Kidney (tissue), 14 donors: ENCODE results near the gene PNMA6E. TPM values are rescaled to one million over a fixed set of nuclear protein-coding genes. Genes with fewer than 3 reads are reported as not detected.

ENCODE experiments used
- DNase-seq, 5 donors: peaks; one replicate each; pipeline ENCODE4 v3.0.0-alpha.2; 2013 to 2020
- FAIRE-seq: peaks from 2 replicates; lab custom pipeline; 2012; peaks lifted over from hg19 to GRCh38; lab: Jason Lieb, UNC
- H3K27ac ChIP-seq, 2 donors: one replicate each; pipeline ENCODE4 v1.7.0; 2013; ENCODE audit warnings: low read depth in 2 of 2, low read length in 2 of 2, inconsistent platforms in 1 of 2
- H3K27me3 ChIP-seq: one replicate; pipeline ENCODE4 v1.7.1; 2013; ENCODE audit warnings: low read length, inconsistent platforms; ENCODE audit not compliant: control insufficient read depth, insufficient read depth
- H3K36me3 ChIP-seq, 3 donors: one replicate each; pipeline versions ENCODE4 v1.7.0 to v1.7.1; 2013; ENCODE audit warnings: low read length in 3 of 3, control low read depth in 1 of 3, inconsistent platforms in 1 of 3; ENCODE audit not compliant: insufficient read depth in 3 of 3, control insufficient read depth in 2 of 3
- H3K4me1 ChIP-seq, 3 donors: one replicate each; pipeline versions ENCODE4 v1.7.0 to v1.7.1; 2013; ENCODE audit warnings: low read length in 3 of 3, inconsistent platforms in 1 of 3, low read depth in 1 of 3; ENCODE audit not compliant: control insufficient read depth in 2 of 3, insufficient read depth in 2 of 3
- H3K4me3 ChIP-seq, 3 donors: one replicate each; pipeline versions ENCODE4 v1.7.0 to v1.8.1; 2013; ENCODE audit warnings: low read length in 3 of 3, control low read depth in 1 of 3, inconsistent platforms in 1 of 3
- H3K9ac ChIP-seq, 3 donors: one replicate each; pipeline versions ENCODE4 v1.7.0 to v1.7.1; 2013; ENCODE audit warnings: low read length in 3 of 3, control low read depth in 1 of 3, inconsistent platforms in 1 of 3
- H3K9me3 ChIP-seq, 3 donors: one replicate each; pipeline versions ENCODE4 v1.7.0 to v1.7.1; 2013; ENCODE audit warnings: low read length in 3 of 3, control low read depth in 1 of 3, inconsistent platforms in 1 of 3; ENCODE audit not compliant: control insufficient read depth in 2 of 3, insufficient read depth in 1 of 3
- CTCF ChIP-seq: IDR thresholded peaks from 3 replicates; pipeline ENCODE4 v1.5.1; 2012; ENCODE audit warnings: mild to moderate bottlenecking, moderate library complexity, borderline replicate concordance; ENCODE audit not compliant: insufficient read depth; ENCODE audit errors: extremely low read depth
- intact Hi-C: fragments of 100-400 bp; cut with DNase I; formaldehyde crosslinking; loops from one replicate; pipeline ENCODE4 v1.11.1; 2022
- polyA plus RNA-seq: library from polyadenylated mRNA; stranded (reverse); fragments of 350-450 nt; fragmentation: Illumina TruSeq; extraction: RNeasy Lipid Tissue Mini Kit (QIAGEN cat#74804); gene quantifications from one replicate; pipeline ENCODE4 v1.2.3, GENCODE V29; 2014; ENCODE audit warnings: low read depth, low replicate concordance; ENCODE audit not compliant: insufficient read depth
- total RNA-seq: library from RNA; stranded (reverse); fragmentation: NEBNext Ultra II Directional; extraction: Animal tissue kit (Norgen Biotek cat#: 25700); gene quantifications from one replicate; pipeline ENCODE4 v1.2.1, GENCODE V29; 2021
- donor health status: control.
- donor health status: control.
- donor health status: control.
- donor health status: control.
- donor health status: control.
- donor health status: DM: yes; HTN: yes; CAD: no.
- donor health status: Normal renal cell carcinoma (clear cell type).

Gene PNMA6E
- total and polyA plus RNA-seq, 2 donors from 2014 or later, result not detected

GRCh38 chrX:153445106-153445855 lies 44.1 kb upstream of the PNMA6E start:
- no peak overlapping the region for H3K9ac ChIP-seq
- DNase-seq (no peak), FAIRE-seq (no peak)
- no peaks in the 10 kb centered on the region for H3K27me3 ChIP-seq
- no peaks in the 10 kb centered on the region for H3K36me3 ChIP-seq
- intact Hi-C loops, result no loop called here
- H3K9me3 ChIP-seq, result no peaks in the 10 kb centered on the region
- TF ChIP-seq CTCF, result no peak
- H3K27ac ChIP-seq, result no peak overlapping the region
- H3K4me3 ChIP-seq, result no peak overlapping the region
- H3K4me1 ChIP-seq, result no peaks in the 10 kb centered on the region

- Histone ChIP-seq H3K36me3 (no peaks in the 10 kb centered on the region), H3K27me3 (no peaks in the 10 kb centered on the region), H3K4me1 (no peaks in the 10 kb centered on the region), H3K27ac (no peak overlapping the region), H3K9me3 (no peaks in the 10 kb centered on the region), H3K9ac (no peak overlapping the region), H3K4me3 (no peak overlapping the region)
- intact Hi-C loops, result no loop called here
- FAIRE-seq, result no peak
- TF ChIP-seq CTCF, result no peak
- DNase-seq, result no peak
Measured at GRCh38 chrX:153444333-153445011, 43.3 kb upstream of the PNMA6E start.

GRCh38 chrX:153443476-153444332 lies 42.6 kb upstream of the PNMA6E start:
- Histone ChIP-seq H3K27me3 (no peaks in the 10 kb centered on the region), H3K9me3 (no peaks in the 10 kb centered on the region), H3K27ac (no peak overlapping the region), H3K4me1 (no peaks in the 10 kb centered on the region), H3K4me3 (no peak overlapping the region), H3K36me3 (no peaks in the 10 kb centered on the region), H3K9ac (no peak overlapping the region)
- TF ChIP-seq CTCF, result no peak
- DNase-seq (peak in 1 of 5 donors; percentile 18), FAIRE-seq (no peak)
- intact Hi-C loops, result no loop called here
